ENCODE measurements around the gene CDKN2AIP. TPM values are rescaled to one million over a fixed set of nuclear protein-coding genes. Genes with fewer than 3 reads are reported as not detected.
A peak's percentile ranks its signal among the peaks of the same experiment; 100 is the strongest.
"Not testable (repeated sequence)": the region's sequence is repeated elsewhere in the genome, so short reads cannot be mapped to it uniquely, and the experiment has no call there.

The CDKN2AIP gene
- total RNA-seq, 2 experiments from 2014 or later: 27.8 to 28.8 TPM

- peaks cover 9% of the 10 kb centered on the region for H3K4me1 Mint-ChIP-seq
- no peak overlapping the region for H3K27ac Mint-ChIP-seq
- CTCF ChIA-PET: no interaction called here
- H3K36me3 Mint-ChIP-seq: no peaks in the 10 kb centered on the region
- no peaks in the 10 kb centered on the region for H3K27me3 Mint-ChIP-seq
- H3K4me3 Mint-ChIP-seq: no peak overlapping the region
- no peak for DNase-seq
- no peaks in the 10 kb centered on the region for H3K9me3 Mint-ChIP-seq (ENCODE audit: low read depth)
- ATAC-seq: no peak
These were observed 20.2 kb upstream of the CDKN2AIP start for GRCh38 chr4:183424109-183424744.

- Mint-ChIP-seq H3K9me3 (ENCODE audit: low read depth) (no peaks in the 10 kb centered on the region), H3K36me3 (no peaks in the 10 kb centered on the region), H3K4me3 (no peak overlapping the region), H3K27me3 (no peaks in the 10 kb centered on the region), H3K27ac (no peak overlapping the region), H3K4me1 (peaks cover 18% of the 10 kb centered on the region)
- ATAC-seq (no peak), DNase-seq (no peak)
- CTCF ChIA-PET: interaction anchor here (0.6 kb wide), 1 partner anchor 33 kb away, joined by 3 read pairs; no protein-coding TSS in a partner anchor
These were observed 17.9 kb upstream of the CDKN2AIP start for GRCh38 chr4:183426507-183426906.

GRCh38 chr4:183429489-183429888 lies 14.9 kb upstream of the CDKN2AIP start:
- H3K36me3 Mint-ChIP-seq: no peaks in the 10 kb centered on the region
- H3K4me1 Mint-ChIP-seq: peaks cover 22% of the 10 kb centered on the region
- H3K27me3 Mint-ChIP-seq: no peaks in the 10 kb centered on the region
- no peaks in the 10 kb centered on the region for H3K9me3 Mint-ChIP-seq (ENCODE audit: low read depth)
- no peak overlapping the region for H3K27ac Mint-ChIP-seq
- DNase-seq: no peak
- ATAC-seq: no peak
- no peak overlapping the region for H3K4me3 Mint-ChIP-seq
- CTCF ChIA-PET: no interaction called here

GRCh38 chr4:183430317-183430993 lies 14.0 kb upstream of the CDKN2AIP start:
- DNase-seq: no peak
- Mint-ChIP-seq H3K36me3 (no peaks in the 10 kb centered on the region), H3K27ac (peak overlapping the region; percentile 31), H3K4me1 (peaks cover 22% of the 10 kb centered on the region), H3K27me3 (no peaks in the 10 kb centered on the region), H3K4me3 (no peak overlapping the region), H3K9me3 (ENCODE audit: low read depth) (no peaks in the 10 kb centered on the region)
- peak; percentile 77 for ATAC-seq
- CTCF ChIA-PET: interaction anchor here (0.7 to 1.7 kb wide), 2 partner anchors 13 to 27 kb away, joined by 3 to 5 read pairs; partner anchors contain the start of gene CDKN2AIP

- Mint-ChIP-seq H3K27me3 (no peaks in the 10 kb centered on the region), H3K27ac (peak overlapping the region; percentile 31), H3K4me3 (no peak overlapping the region), H3K4me1 (peaks cover 22% of the 10 kb centered on the region), H3K9me3 (ENCODE audit: low read depth) (no peaks in the 10 kb centered on the region), H3K36me3 (no peaks in the 10 kb centered on the region)
- ATAC-seq (peak; percentile 27), DNase-seq (no peak)
- CTCF ChIA-PET: interaction anchor here (0.7 to 1.7 kb wide), 2 partner anchors 13 to 27 kb away, joined by 3 to 5 read pairs; partner anchors contain the start of gene CDKN2AIP
These were observed 13.5 kb upstream of the CDKN2AIP start for GRCh38 chr4:183430994-183431347.

- Mint-ChIP-seq H3K36me3 (no peaks in the 10 kb centered on the region), H3K27ac (no peak overlapping the region), H3K4me1 (peaks cover 17% of the 10 kb centered on the region), H3K9me3 (ENCODE audit: low read depth) (no peaks in the 10 kb centered on the region), H3K4me3 (no peak overlapping the region), H3K27me3 (no peaks in the 10 kb centered on the region)
- DNase-seq: no peak
- ATAC-seq: no peak
- CTCF ChIA-PET: interaction anchor here (0.7 to 1.7 kb wide), 2 partner anchors 12 to 28 kb away, joined by 3 to 5 read pairs; partner anchors contain the start of gene CDKN2AIP
These were observed 12.8 kb upstream of the CDKN2AIP start for GRCh38 chr4:183431614-183432013.

GRCh38 chr4:183433183-183433582 lies 11.3 kb upstream of the CDKN2AIP start:
- DNase-seq; H3K27ac Mint-ChIP-seq; CTCF ChIA-PET; H3K36me3 Mint-ChIP-seq; H3K9me3 Mint-ChIP-seq (ENCODE audit: low read depth); ATAC-seq; H3K27me3 Mint-ChIP-seq; H3K4me3 Mint-ChIP-seq: not testable (repeated sequence)
- H3K4me1 Mint-ChIP-seq: peaks cover 13% of the 10 kb centered on the region

- no peak overlapping the region for H3K27ac Mint-ChIP-seq
- DNase-seq (no peak), ATAC-seq (no peak)
- no peaks in the 10 kb centered on the region for H3K9me3 Mint-ChIP-seq (ENCODE audit: low read depth)
- no peaks in the 10 kb centered on the region for H3K27me3 Mint-ChIP-seq
- CTCF ChIA-PET: interaction anchor here (0.8 kb wide), 1 partner anchor 27 kb away, joined by 3 read pairs; no protein-coding TSS in a partner anchor
- peaks cover 13% of the 10 kb centered on the region for H3K4me1 Mint-ChIP-seq
- H3K36me3 Mint-ChIP-seq: no peaks in the 10 kb centered on the region
- no peak overlapping the region for H3K4me3 Mint-ChIP-seq
These were observed 10.2 kb upstream of the CDKN2AIP start for GRCh38 chr4:183434264-183434663.

- no peak for ATAC-seq
- CTCF ChIA-PET: interaction anchor here (0.8 kb wide), 1 partner anchor 28 kb away, joined by 3 read pairs; no protein-coding TSS in a partner anchor
These were observed 9.7 kb upstream of the CDKN2AIP start for GRCh38 chr4:183434666-183435190.

GRCh38 chr4:183435803-183436202 lies 8.6 kb upstream of the CDKN2AIP start:
- ATAC-seq: no peak
- H3K36me3 Mint-ChIP-seq: no peaks in the 10 kb centered on the region
- no peak overlapping the region for H3K4me3 Mint-ChIP-seq
- CTCF ChIA-PET: no interaction called here
- H3K4me1 Mint-ChIP-seq: peaks cover 7% of the 10 kb centered on the region
- no peaks in the 10 kb centered on the region for H3K27me3 Mint-ChIP-seq
- DNase-seq: no peak
- H3K9me3 Mint-ChIP-seq (ENCODE audit: low read depth): no peaks in the 10 kb centered on the region
- no peak overlapping the region for H3K27ac Mint-ChIP-seq

More at GRCh38 chr4:183434666-183435190, 9.7 kb upstream of the CDKN2AIP start:
- no peak for DNase-seq
- no peaks in the 10 kb centered on the region for H3K27me3 Mint-ChIP-seq
- H3K36me3 Mint-ChIP-seq: no peaks in the 10 kb centered on the region
- peaks cover 13% of the 10 kb centered on the region for H3K4me1 Mint-ChIP-seq
- H3K4me3 Mint-ChIP-seq: no peak overlapping the region
- no peaks in the 10 kb centered on the region for H3K9me3 Mint-ChIP-seq (ENCODE audit: low read depth)
- H3K27ac Mint-ChIP-seq: no peak overlapping the region

GRCh38 chr4:183436417-183436816 lies 8.0 kb upstream of the CDKN2AIP start:
- H3K4me3 Mint-ChIP-seq: no peak overlapping the region
- CTCF ChIA-PET: no interaction called here
- no peaks in the 10 kb centered on the region for H3K9me3 Mint-ChIP-seq (ENCODE audit: low read depth)
- H3K36me3 Mint-ChIP-seq: no peaks in the 10 kb centered on the region
- H3K27ac Mint-ChIP-seq: no peak overlapping the region
- H3K4me1 Mint-ChIP-seq: peaks cover 4% of the 10 kb centered on the region
- no peaks in the 10 kb centered on the region for H3K27me3 Mint-ChIP-seq
- DNase-seq (no peak), ATAC-seq (no peak)

GRCh38 chr4:183437452-183437851 lies 7.0 kb upstream of the CDKN2AIP start:
- CTCF ChIA-PET: no interaction called here
- H3K9me3 Mint-ChIP-seq (ENCODE audit: low read depth): no peaks in the 10 kb centered on the region
- DNase-seq (no peak), ATAC-seq (no peak)
- peaks cover 2% of the 10 kb centered on the region for H3K4me1 Mint-ChIP-seq
- H3K27ac Mint-ChIP-seq: no peak overlapping the region
- H3K27me3 Mint-ChIP-seq: no peaks in the 10 kb centered on the region
- no peak overlapping the region for H3K4me3 Mint-ChIP-seq
- no peaks in the 10 kb centered on the region for H3K36me3 Mint-ChIP-seq

GRCh38 chr4:183438458-183439113 lies 5.8 kb upstream of the CDKN2AIP start:
- CTCF ChIA-PET: no interaction called here
- no peaks in the 10 kb centered on the region for H3K27me3 Mint-ChIP-seq
- no peaks in the 10 kb centered on the region for H3K36me3 Mint-ChIP-seq
- H3K4me1 Mint-ChIP-seq: peaks cover 8% of the 10 kb centered on the region
- H3K27ac Mint-ChIP-seq: no peak overlapping the region
- no peaks in the 10 kb centered on the region for H3K9me3 Mint-ChIP-seq (ENCODE audit: low read depth)
- DNase-seq (no peak), ATAC-seq (no peak)
- no peak overlapping the region for H3K4me3 Mint-ChIP-seq

Measured in activated CD8-positive, alpha-beta memory T cell treated with anti-CD3 and anti-CD28 coated beads, Interleukin-2, amount 10 ng/mL, durations not matched to agents 7 days and 5 days (primary cell).